HL-60 (cell line): ENCODE measurements around the gene DHRS7.

Experiments
- GABPA ChIP-seq: IDR thresholded peaks from 2 replicates; pipeline ENCODE4 v1.6.1; 2012; ENCODE audit warnings: low read depth
- POLR2AphosphoS5 ChIP-seq: IDR thresholded peaks from 2 replicates; pipeline ENCODE4 v1.6.1; 2012; ENCODE audit warnings: low read depth
- TF ChIP-seq, protein P1 (sequence below): IDR thresholded peaks from one replicate; pipeline ENCODE4 v1.5.1; 2011; ENCODE audit warnings: low read length, control low read depth, inconsistent platforms; ENCODE audit not compliant: insufficient read depth
- TF ChIP-seq, protein P2 (sequence below): IDR thresholded peaks from 2 replicates; pipeline ENCODE4 v1.6.1; 2012; ENCODE audit warnings: low read depth; ENCODE audit not compliant: insufficient replicate concordance

- TF ChIP-seq, protein P1, sequence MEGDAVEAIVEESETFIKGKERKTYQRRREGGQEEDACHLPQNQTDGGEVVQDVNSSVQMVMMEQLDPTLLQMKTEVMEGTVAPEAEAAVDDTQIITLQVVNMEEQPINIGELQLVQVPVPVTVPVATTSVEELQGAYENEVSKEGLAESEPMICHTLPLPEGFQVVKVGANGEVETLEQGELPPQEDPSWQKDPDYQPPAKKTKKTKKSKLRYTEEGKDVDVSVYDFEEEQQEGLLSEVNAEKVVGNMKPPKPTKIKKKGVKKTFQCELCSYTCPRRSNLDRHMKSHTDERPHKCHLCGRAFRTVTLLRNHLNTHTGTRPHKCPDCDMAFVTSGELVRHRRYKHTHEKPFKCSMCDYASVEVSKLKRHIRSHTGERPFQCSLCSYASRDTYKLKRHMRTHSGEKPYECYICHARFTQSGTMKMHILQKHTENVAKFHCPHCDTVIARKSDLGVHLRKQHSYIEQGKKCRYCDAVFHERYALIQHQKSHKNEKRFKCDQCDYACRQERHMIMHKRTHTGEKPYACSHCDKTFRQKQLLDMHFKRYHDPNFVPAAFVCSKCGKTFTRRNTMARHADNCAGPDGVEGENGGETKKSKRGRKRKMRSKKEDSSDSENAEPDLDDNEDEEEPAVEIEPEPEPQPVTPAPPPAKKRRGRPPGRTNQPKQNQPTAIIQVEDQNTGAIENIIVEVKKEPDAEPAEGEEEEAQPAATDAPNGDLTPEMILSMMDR, result no peak
- TF ChIP-seq POLR2AphosphoS5 (no peak), GABPA (no peak)
- TF ChIP-seq, protein P2, sequence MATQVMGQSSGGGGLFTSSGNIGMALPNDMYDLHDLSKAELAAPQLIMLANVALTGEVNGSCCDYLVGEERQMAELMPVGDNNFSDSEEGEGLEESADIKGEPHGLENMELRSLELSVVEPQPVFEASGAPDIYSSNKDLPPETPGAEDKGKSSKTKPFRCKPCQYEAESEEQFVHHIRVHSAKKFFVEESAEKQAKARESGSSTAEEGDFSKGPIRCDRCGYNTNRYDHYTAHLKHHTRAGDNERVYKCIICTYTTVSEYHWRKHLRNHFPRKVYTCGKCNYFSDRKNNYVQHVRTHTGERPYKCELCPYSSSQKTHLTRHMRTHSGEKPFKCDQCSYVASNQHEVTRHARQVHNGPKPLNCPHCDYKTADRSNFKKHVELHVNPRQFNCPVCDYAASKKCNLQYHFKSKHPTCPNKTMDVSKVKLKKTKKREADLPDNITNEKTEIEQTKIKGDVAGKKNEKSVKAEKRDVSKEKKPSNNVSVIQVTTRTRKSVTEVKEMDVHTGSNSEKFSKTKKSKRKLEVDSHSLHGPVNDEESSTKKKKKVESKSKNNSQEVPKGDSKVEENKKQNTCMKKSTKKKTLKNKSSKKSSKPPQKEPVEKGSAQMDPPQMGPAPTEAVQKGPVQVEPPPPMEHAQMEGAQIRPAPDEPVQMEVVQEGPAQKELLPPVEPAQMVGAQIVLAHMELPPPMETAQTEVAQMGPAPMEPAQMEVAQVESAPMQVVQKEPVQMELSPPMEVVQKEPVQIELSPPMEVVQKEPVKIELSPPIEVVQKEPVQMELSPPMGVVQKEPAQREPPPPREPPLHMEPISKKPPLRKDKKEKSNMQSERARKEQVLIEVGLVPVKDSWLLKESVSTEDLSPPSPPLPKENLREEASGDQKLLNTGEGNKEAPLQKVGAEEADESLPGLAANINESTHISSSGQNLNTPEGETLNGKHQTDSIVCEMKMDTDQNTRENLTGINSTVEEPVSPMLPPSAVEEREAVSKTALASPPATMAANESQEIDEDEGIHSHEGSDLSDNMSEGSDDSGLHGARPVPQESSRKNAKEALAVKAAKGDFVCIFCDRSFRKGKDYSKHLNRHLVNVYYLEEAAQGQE, result no peak
Measured at GRCh38 chr14:60114881-60115280, 50.3 kb downstream of the DHRS7 start.
